HEK293 (cell line): ENCODE data around the gene COL19A1.
"Not testable (repeated sequence)": the region's sequence is repeated elsewhere in the genome, so short reads cannot be mapped to it uniquely, and the experiment has no call there.

Source experiments
- CTCF ChIA-PET: fragments of 350-600 bp; formaldehyde crosslinking; extraction: SDS; loops from one replicate; lab custom pipeline; 2021; ENCODE audit warnings: antibody characterized with exemption; lab: Yijun Ruan, JAX
- POLR2A ChIA-PET: fragments of 300-600 bp; formaldehyde crosslinking; extraction: SDS; loops from one replicate; lab custom pipeline; 2020; ENCODE audit warnings: antibody characterized with exemption, inconsistent platforms; lab: Yijun Ruan, JAX
- H3K27ac ChIP-seq: fragments of 200-500 bp; sonication (Bioruptor generic); 2 replicates; pipeline ENCODE4 v1.5.1; 2014; ENCODE audit warnings: low read depth, low read length, control low read depth, inconsistent platforms; ENCODE audit errors: extremely low read depth
- H3K36me3 ChIP-seq, 2 experiments: fragments of 200-500 bp in 1 of 2; sonication (Bioruptor generic) in 1 of 2; 1 replicate in 1 of 2; 2 replicates in 1 of 2; pipeline ENCODE4 v1.5.1; 2014 to 2017; ENCODE audit warnings: inconsistent platforms in 2 of 2, low read length in 2 of 2; ENCODE audit not compliant: control insufficient read depth in 2 of 2, insufficient read depth in 1 of 2
- H3K4me1 ChIP-seq: fragments of 200-500 bp; sonication (Bioruptor generic); 2 replicates; pipeline ENCODE4 v1.5.1; 2014; ENCODE audit warnings: mild to moderate bottlenecking, low read length, inconsistent platforms; ENCODE audit not compliant: control insufficient read depth, insufficient read depth
- H3K4me3 ChIP-seq: 2 replicates; pipeline ENCODE4 v1.5.1; 2011; ENCODE audit warnings: low read depth, mild to moderate bottlenecking, control low read depth, low read length, moderate library complexity
- H3K9me3 ChIP-seq: fragments of 200-500 bp; sonication (Bioruptor generic); 2 replicates; pipeline ENCODE4 v1.5.1; 2014; ENCODE audit warnings: low read depth, low read length, inconsistent platforms; ENCODE audit not compliant: control insufficient read depth, insufficient read depth
- BCL11B ChIP-seq: fragments of 450-650 bp; formaldehyde crosslinking; IDR thresholded peaks from 2 replicates; pipeline ENCODE4 v1.5.1; 2016; ENCODE audit warnings: low read depth, missing biosample characterization, missing genetic modification characterization
- HOXA7 ChIP-seq: sonication (generic); formaldehyde crosslinking; IDR thresholded peaks from 2 replicates; pipeline ENCODE4 v1.8.1; 2022; ENCODE audit warnings: missing genetic modification reagents, borderline replicate concordance
- IKZF3 ChIP-seq: fragments of 450-650 bp; IDR thresholded peaks from 2 replicates; pipeline ENCODE4 v1.5.0; 2018; ENCODE audit warnings: missing biosample characterization, mild to moderate bottlenecking, missing genetic modification characterization, moderate library complexity
- KLF17 ChIP-seq: fragments of 450-650 bp; formaldehyde crosslinking; IDR thresholded peaks from 2 replicates; pipeline ENCODE4 v1.5.1; 2016; ENCODE audit warnings: missing biosample characterization, missing genetic modification characterization
- PRDM1 ChIP-seq: fragments of 450-650 bp; formaldehyde crosslinking; IDR thresholded peaks from 2 replicates; pipeline ENCODE4; 2016; ENCODE audit warnings: missing biosample characterization, missing genetic modification characterization
- SCRT1 ChIP-seq: fragments of 450-650 bp; formaldehyde crosslinking; IDR thresholded peaks from 2 replicates; pipeline ENCODE4 v1.5.1; 2016; ENCODE audit warnings: missing biosample characterization, missing genetic modification characterization, borderline replicate concordance
- SETDB1 ChIP-seq: IDR thresholded peaks from one replicate; pipeline ENCODE4 v1.6.1; 2017; ENCODE audit warnings: mild to moderate bottlenecking, low read length, moderate library complexity, mixed read lengths; ENCODE audit not compliant: insufficient read length
- SP7 ChIP-seq: fragments of 450-650 bp; formaldehyde crosslinking; IDR thresholded peaks from 2 replicates; pipeline ENCODE4 v1.5.1; 2016; ENCODE audit warnings: missing biosample characterization, missing genetic modification characterization
- ZNF132 ChIP-seq: fragments of 450-650 bp; formaldehyde crosslinking; IDR thresholded peaks from 2 replicates; pipeline ENCODE4 v1.5.1; 2017; ENCODE audit warnings: missing biosample characterization, missing genetic modification characterization, borderline replicate concordance
- ZNF138 ChIP-seq: fragments of 450-650 bp; formaldehyde crosslinking; IDR thresholded peaks from 2 replicates; pipeline ENCODE4 v1.5.1; 2016; ENCODE audit warnings: missing biosample characterization, missing genetic modification characterization, borderline replicate concordance
- ZNF354C ChIP-seq: fragments of 450-650 bp; formaldehyde crosslinking; IDR thresholded peaks from 2 replicates; pipeline ENCODE4 v1.5.1; 2016; ENCODE audit warnings: missing biosample characterization, missing genetic modification characterization, low read depth, borderline replicate concordance
- ZNF394 ChIP-seq: fragments of 450-650 bp; formaldehyde crosslinking; IDR thresholded peaks from 2 replicates; pipeline ENCODE4 v1.5.1; 2016; ENCODE audit warnings: missing biosample characterization, missing genetic modification characterization, mild to moderate bottlenecking, moderate library complexity, borderline replicate concordance
- ZNF501 ChIP-seq: fragments of 450-650 bp; formaldehyde crosslinking; IDR thresholded peaks from 2 replicates; pipeline ENCODE4 v1.5.1; 2016; ENCODE audit warnings: missing biosample characterization, missing genetic modification characterization
- ZNF529 ChIP-seq: fragments of 450-650 bp; formaldehyde crosslinking; IDR thresholded peaks from 2 replicates; pipeline ENCODE4 v1.5.1; 2017; ENCODE audit warnings: missing genetic modification characterization, missing biosample characterization; ENCODE audit not compliant: insufficient replicate concordance
- ZNF544 ChIP-seq: fragments of 450-650 bp; formaldehyde crosslinking; IDR thresholded peaks from 2 replicates; pipeline ENCODE4 v1.5.0; 2017; ENCODE audit warnings: missing biosample characterization, missing genetic modification characterization
- ZNF558 ChIP-seq: fragments of 450-650 bp; formaldehyde crosslinking; IDR thresholded peaks from 2 replicates; pipeline ENCODE4 v1.5.1; 2016; ENCODE audit warnings: missing biosample characterization, missing genetic modification characterization
- ZNF776 ChIP-seq: fragments of 450-650 bp; formaldehyde crosslinking; IDR thresholded peaks from 2 replicates; pipeline ENCODE4 v1.5.0; 2017; ENCODE audit warnings: missing biosample characterization, missing genetic modification characterization, borderline replicate concordance
- ZNF843 ChIP-seq: fragments of 450-650 bp; formaldehyde crosslinking; IDR thresholded peaks from 2 replicates; pipeline ENCODE4 v1.5.1; 2016; ENCODE audit warnings: missing biosample characterization, missing genetic modification characterization
- ZSCAN23 ChIP-seq: fragments of 450-650 bp; formaldehyde crosslinking; IDR thresholded peaks from 2 replicates; pipeline ENCODE4 v1.5.1; 2016; ENCODE audit warnings: missing biosample characterization, missing genetic modification characterization
- TF ChIP-seq, protein P1 (sequence below): IDR thresholded peaks from 2 replicates; pipeline ENCODE4 v1.6.1; 2011; ENCODE audit warnings: mild to moderate bottlenecking, low read depth, low read length, borderline replicate concordance

Gene COL19A1

GRCh38 chr6:69921611-69922010 is 55.3 kb downstream of the COL19A1 start:
- H3K27ac ChIP-seq, H3K36me3 ChIP-seq: not testable (repeated sequence)
- peak; percentile 92 for TF ChIP-seq ZNF558 (tag by site-specific recombination)
- TF ChIP-seq, all 188 proteins: peak for 1; not testable (repeated sequence) for 187
- CTCF ChIA-PET = interaction anchor here (0.6 to 0.7 kb wide), 2 partner anchors 49 to 59 kb away, joined by 3 to 4 read pairs; no protein-coding TSS in a partner anchor
- H3K9me3 ChIP-seq, POLR2A ChIA-PET, H3K4me3 ChIP-seq, H3K4me1 ChIP-seq: not testable (repeated sequence)

DNA sequence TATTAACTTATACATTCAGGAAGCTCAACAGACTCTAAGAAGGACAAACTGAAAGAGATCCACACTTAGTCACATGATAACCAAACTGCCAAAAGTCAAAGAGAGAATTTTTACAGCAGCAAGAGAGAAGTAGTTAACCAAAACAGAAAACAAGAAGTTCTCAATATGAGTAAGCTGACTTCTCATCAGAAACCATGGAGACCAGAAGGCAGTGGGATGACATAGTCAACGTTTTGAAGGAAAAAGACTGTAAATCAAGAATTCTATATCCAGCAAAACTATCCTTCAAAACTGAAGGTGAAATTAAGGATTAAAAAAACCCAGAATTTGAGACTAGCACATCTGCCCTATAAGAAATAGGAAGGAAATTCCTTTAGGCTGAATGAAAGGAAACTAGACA is 60.4 kb downstream of the COL19A1 start:
- Histone ChIP-seq H3K4me1 (no peaks in the 10 kb centered on the region), H3K4me3 (no peak overlapping the region), H3K27ac (no peak overlapping the region), H3K36me3 (no peaks in the 10 kb centered on the region), H3K9me3 (no peaks in the 10 kb centered on the region)
- TF ChIP-seq SETDB1 (peak; percentile 53), ZNF354C (no peak)
- CTCF ChIA-PET = no interaction called here
- POLR2A ChIA-PET = no interaction called here

DNA sequence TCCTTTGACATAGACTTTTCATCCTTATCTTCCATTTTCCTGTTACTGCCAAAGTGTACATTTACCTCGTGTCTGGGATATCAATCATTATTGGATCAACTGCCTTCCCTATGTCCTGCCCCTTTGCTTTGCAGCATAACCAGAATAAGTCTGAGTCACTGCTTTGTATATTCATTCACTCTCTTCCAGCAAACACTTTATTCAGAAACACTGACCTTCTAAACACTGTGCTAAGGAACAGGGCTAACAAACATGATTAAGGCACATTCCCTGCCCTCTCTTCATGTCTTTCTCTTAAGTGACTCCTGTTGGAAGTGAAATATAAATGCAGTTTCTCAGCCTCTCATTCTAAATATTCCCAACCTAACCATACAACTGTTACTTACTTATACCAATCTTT is 66.9 kb downstream of the COL19A1 start:
- POLR2A ChIA-PET = no interaction called here
- H3K27ac ChIP-seq = no peak overlapping the region
- TF ChIP-seq ZNF776 (tag by site-specific recombination) (no peak), PRDM1 (tag by site-specific recombination) (0 out of 2 replicates have a peak, but pooled peaks have one; percentile 39)
- TF ChIP-seq, all 188 proteins: peak for 1
- Histone ChIP-seq H3K9me3 (no peaks in the 10 kb centered on the region), H3K36me3 (no peaks in the 10 kb centered on the region), H3K4me1 (no peaks in the 10 kb centered on the region), H3K4me3 (no peak overlapping the region)
- CTCF ChIA-PET = interaction anchor here (0.6 kb wide), 2 partner anchors 146 to 200 kb away, joined by 3 read pairs; no protein-coding TSS in a partner anchor

GRCh38 chr6:69935079-69935478 is 68.7 kb downstream of the COL19A1 start:
- no peak overlapping the region for H3K27ac ChIP-seq
- ChIA-PET CTCF (no interaction called here), POLR2A (no interaction called here)
- no peaks in the 10 kb centered on the region for H3K36me3 ChIP-seq
- H3K4me1 ChIP-seq = no peaks in the 10 kb centered on the region
- H3K4me3 ChIP-seq = no peak overlapping the region
- no peaks in the 10 kb centered on the region for H3K9me3 ChIP-seq
- no peak for TF ChIP-seq IKZF3 (tag by site-specific recombination)
- no peak for TF ChIP-seq ZNF132 (tag by site-specific recombination)
- no peak for TF ChIP-seq KLF17
- TF ChIP-seq ZNF544 (tag by site-specific recombination) = no peak
- no peak for TF ChIP-seq BCL11B (tag by site-specific recombination)
- TF ChIP-seq ZNF394 (tag by site-specific recombination) = no peak
- no peak for TF ChIP-seq SETDB1
- TF ChIP-seq HOXA7 (CRISPR knock-in tag) = no peak
- TF ChIP-seq ZNF843 (tag by site-specific recombination) = no peak
- TF ChIP-seq, protein P1, sequence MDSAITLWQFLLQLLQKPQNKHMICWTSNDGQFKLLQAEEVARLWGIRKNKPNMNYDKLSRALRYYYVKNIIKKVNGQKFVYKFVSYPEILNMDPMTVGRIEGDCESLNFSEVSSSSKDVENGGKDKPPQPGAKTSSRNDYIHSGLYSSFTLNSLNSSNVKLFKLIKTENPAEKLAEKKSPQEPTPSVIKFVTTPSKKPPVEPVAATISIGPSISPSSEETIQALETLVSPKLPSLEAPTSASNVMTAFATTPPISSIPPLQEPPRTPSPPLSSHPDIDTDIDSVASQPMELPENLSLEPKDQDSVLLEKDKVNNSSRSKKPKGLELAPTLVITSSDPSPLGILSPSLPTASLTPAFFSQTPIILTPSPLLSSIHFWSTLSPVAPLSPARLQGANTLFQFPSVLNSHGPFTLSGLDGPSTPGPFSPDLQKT = no peak
- no peak for TF ChIP-seq ZNF529 (tag by site-specific recombination)
- TF ChIP-seq ZNF138 (tag by site-specific recombination) = no peak
- no peak for TF ChIP-seq ZSCAN23 (tag by site-specific recombination)
- no peak for TF ChIP-seq ZNF501 (tag by site-specific recombination)
- TF ChIP-seq SP7 = no peak
- TF ChIP-seq SCRT1 (tag by site-specific recombination) = no peak
